ENCODE results near the gene SLC12A7. TPM values are rescaled to one million over a fixed set of nuclear protein-coding genes. Genes with fewer than 3 reads are reported as not detected.
"Not testable (repeated sequence)": the region's sequence is repeated elsewhere in the genome, so short reads cannot be mapped to it uniquely, and the experiment has no call there.

SLC12A7 gene
- total RNA-seq, 4 donors from 2014 or later, result 18.8 to 28.7 (median 24.5) TPM

DNA sequence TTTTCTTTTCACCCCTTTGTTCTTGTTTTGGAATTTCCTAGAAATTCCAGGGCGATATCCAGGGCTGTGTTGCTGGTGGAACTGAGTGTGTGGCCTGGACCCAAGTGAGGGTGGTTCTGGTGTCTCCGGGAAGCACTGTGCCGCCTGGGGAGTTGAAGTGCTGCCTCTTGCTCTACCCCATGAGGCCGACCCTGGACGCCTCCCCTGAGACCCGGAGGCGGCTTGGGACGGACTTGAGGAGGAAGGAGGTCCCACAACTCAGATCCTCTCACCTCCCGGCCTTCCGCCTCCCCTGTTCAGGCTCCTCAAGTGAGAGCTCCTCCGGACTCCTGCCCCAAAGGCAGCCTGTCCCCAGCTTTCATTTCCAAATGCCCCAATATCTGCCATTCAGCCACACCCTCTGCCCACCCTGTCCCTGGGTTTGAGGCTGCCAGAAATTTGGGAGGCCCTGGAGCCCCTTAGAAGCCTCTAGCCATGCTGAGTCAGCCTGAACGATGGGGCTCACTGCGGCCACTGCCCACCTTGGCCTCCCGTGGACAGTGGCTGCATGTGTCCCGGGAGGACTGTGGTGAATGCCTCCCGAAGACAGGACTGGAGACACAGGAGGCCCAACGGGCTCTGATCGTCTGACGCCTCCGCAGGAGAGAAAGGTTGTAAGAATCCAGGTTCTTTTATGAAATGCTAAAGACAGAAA lies 46.9 kb upstream of the SLC12A7 start:
- Histone ChIP-seq H3K4me3 (no peak overlapping the region), H3K27ac (no peak overlapping the region), H3K36me3 (no peaks in the 10 kb centered on the region), H3K4me1 (peaks cover 0 to 29% (median 0%) of the 10 kb centered on the region in 3 donors), H3K9me3 (peaks cover 0 to 9% (median 0%) of the 10 kb centered on the region in 3 donors), H3K27me3 (peaks cover 81% of the 10 kb centered on the region)
- ATAC-seq, result no peak
- 64 to 70% methylated on average over 5 to 7 of the region's 20 CpGs for WGBS, 2 donors (ENCODE audit: low coverage in 1 of 2)
- TF ChIP-seq, protein P1, sequence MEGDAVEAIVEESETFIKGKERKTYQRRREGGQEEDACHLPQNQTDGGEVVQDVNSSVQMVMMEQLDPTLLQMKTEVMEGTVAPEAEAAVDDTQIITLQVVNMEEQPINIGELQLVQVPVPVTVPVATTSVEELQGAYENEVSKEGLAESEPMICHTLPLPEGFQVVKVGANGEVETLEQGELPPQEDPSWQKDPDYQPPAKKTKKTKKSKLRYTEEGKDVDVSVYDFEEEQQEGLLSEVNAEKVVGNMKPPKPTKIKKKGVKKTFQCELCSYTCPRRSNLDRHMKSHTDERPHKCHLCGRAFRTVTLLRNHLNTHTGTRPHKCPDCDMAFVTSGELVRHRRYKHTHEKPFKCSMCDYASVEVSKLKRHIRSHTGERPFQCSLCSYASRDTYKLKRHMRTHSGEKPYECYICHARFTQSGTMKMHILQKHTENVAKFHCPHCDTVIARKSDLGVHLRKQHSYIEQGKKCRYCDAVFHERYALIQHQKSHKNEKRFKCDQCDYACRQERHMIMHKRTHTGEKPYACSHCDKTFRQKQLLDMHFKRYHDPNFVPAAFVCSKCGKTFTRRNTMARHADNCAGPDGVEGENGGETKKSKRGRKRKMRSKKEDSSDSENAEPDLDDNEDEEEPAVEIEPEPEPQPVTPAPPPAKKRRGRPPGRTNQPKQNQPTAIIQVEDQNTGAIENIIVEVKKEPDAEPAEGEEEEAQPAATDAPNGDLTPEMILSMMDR (IDR thresholded peaks at IDR 0.05), result no peak
- TF ChIP-seq POLR2A (IDR thresholded peaks at IDR 0.05) (no peak), EP300 (IDR thresholded peaks at IDR 0.05) (no peak), POLR2AphosphoS5 (IDR thresholded peaks at IDR 0.05) (no peak)

DNA sequence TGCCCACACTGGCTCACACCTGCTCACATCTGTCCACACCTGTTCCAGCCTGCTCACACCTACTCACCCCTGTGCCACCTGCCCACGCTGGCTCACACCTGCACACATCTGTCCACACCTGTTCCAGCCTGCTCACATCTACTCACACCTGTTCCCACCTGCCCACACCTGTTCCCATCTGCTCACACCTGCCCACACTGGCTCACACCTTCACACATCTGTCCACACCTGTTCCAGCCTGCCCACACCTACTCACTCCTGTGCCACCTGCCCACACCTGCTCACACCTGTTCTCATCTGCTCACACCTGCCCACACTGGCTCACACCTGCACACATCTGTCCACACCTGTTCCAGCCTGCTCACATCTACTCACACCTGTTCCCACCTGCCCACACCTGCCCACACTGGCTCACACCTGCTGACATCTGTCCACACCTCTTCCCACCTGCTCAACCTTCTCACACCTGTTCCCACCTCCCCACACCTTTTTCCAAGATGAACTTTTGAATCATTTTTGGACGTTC lies 45.7 kb upstream of the SLC12A7 start:
- Histone ChIP-seq H3K27me3 (peaks cover 86% of the 10 kb centered on the region), H3K4me1 (peaks cover 0 to 29% (median 0%) of the 10 kb centered on the region in 3 donors)
- 42 to 72% methylated on average over 2 of the region's 2 CpGs for WGBS, 2 donors (ENCODE audit: low coverage in 1 of 2)
- H3K36me3 ChIP-seq, H3K9me3 ChIP-seq, H3K27ac ChIP-seq, H3K4me3 ChIP-seq, ATAC-seq: not testable (repeated sequence)

- Histone ChIP-seq H3K9me3 (peaks cover 0 to 9% (median 0%) of the 10 kb centered on the region in 3 donors), H3K27ac (no peak overlapping the region), H3K36me3 (no peaks in the 10 kb centered on the region), H3K4me1 (peaks cover 0 to 24% (median 0%) of the 10 kb centered on the region in 3 donors), H3K4me3 (no peak overlapping the region), H3K27me3 (peaks cover 87% of the 10 kb centered on the region)
- ATAC-seq, result no peak
- no peak for TF ChIP-seq POLR2AphosphoS5 (IDR thresholded peaks at IDR 0.05)
- TF ChIP-seq, protein P1 (IDR thresholded peaks at IDR 0.05), result no peak
- no peak for TF ChIP-seq POLR2A (IDR thresholded peaks at IDR 0.05)
- TF ChIP-seq EP300 (IDR thresholded peaks at IDR 0.05), result no peak
- WGBS, 2 donors (ENCODE audit: low coverage in 1 of 2), result 81 to 91% methylated on average over 5 to 6 of the region's 11 CpGs
Observed at GRCh38 chr5:1156754-1157460, 45.0 kb upstream of the SLC12A7 start.

DNA sequence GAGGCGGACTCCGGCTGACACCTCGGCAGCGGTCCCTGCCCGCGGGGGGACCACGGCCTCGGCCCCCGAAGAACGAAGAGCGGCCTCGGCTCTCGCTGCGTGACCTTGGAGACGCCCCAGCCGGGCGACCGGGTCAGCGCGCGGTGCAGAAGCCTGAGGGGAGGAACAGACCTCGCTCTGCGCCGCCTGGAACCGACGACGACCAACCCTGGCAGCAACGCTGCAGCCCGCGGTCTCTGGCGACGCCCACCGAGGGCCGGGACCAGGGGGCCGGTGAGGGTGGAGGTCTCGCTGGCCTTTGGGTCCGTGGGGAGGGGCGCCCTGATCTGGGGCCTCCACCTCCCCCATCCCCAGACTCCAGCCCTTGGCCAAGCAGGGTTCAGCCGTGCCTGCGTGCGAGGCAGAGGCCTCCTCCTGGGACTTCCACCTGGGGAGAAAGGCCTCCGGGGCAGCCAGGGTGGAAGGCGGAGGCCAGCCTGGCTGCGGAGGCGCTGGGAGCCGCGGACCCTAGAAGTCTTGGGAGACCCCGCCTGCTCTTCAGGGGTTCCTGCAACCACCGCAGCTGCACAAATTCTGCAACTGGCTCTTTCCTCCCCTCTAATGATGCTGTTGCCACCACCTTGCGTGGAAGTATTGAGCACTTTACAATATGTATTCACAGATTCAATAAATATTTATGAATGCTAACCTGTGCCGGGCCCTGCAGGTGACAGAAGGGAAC lies 44.3 kb upstream of the SLC12A7 start:
- TF ChIP-seq POLR2A (IDR thresholded peaks at IDR 0.05) (no peak), POLR2AphosphoS5 (IDR thresholded peaks at IDR 0.05) (no peak)
- WGBS, 2 donors (ENCODE audit: low coverage in 1 of 2), result 80 to 92% methylated on average over 1 to 2 of the region's 51 CpGs
- Histone ChIP-seq H3K36me3 (no peaks in the 10 kb centered on the region), H3K4me1 (peaks cover 0 to 17% (median 0%) of the 10 kb centered on the region in 3 donors), H3K4me3 (peak overlapping the region in 1 of 2 donors; percentile 46), H3K27ac (no peak overlapping the region), H3K27me3 (peaks cover 90% of the 10 kb centered on the region), H3K9me3 (peaks cover 0 to 9% (median 0%) of the 10 kb centered on the region in 3 donors)
- no peak for ATAC-seq

DNA sequence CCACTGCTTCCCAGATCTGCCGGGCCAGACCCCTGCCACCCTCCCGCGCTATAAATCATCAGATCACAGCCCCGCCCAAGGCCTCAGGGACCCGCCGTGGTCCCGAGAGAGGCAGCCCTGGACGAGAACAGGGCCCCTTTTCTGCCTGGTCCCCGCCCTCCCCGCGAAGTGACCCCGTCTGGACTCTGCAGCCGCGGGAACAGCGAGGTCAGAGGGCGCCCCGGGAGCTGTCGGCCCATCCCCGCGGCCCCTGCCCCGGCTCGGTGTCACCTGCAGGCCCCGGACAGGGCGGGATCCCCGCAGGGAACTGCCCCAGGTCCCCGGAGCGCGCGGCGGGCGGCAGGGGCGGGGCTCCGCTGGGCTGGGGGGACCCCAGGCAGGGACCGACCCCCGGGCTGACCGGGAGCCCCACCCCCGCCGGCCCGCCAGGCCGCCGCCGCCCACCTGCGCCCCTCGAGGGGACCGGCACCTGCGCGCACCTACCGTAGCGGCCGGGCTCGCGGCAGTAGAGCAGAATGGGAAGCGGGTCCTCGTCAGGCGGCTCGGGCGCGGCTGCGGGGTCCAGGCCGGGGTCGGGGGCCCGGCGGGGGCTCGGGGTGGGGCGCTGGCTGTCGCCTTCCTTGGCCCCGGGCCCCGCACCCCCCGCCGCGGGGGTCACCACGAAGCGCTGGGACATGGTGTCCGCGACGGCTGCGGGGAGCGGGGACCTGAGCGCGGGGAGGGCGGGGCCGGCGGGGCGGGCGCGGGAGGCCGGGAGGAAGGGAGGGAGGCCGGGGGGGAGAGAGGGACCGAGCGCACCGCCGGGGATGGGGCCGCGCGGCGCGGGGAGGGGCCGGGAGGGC lies 43.5 kb upstream of the SLC12A7 start:
- Histone ChIP-seq H3K27me3 (peaks cover 91% of the 10 kb centered on the region), H3K36me3 (no peaks in the 10 kb centered on the region), H3K9me3 (peaks cover 0 to 9% (median 0%) of the 10 kb centered on the region in 3 donors), H3K4me3 (peak overlapping the region in 1 of 2 donors; percentile 46), H3K27ac (no peak overlapping the region), H3K4me1 (peaks cover 0 to 16% (median 0%) of the 10 kb centered on the region in 3 donors)
- no CpG with 5 or more reads among the region's 98 CpGs for WGBS, 2 donors (ENCODE audit: low coverage in 1 of 2)
- no peak for ATAC-seq
- TF ChIP-seq EP300 (IDR thresholded peaks at IDR 0.05) (no peak), POLR2AphosphoS5 (IDR thresholded peaks at IDR 0.05) (no peak), POLR2A (IDR thresholded peaks at IDR 0.05) (no peak)
- TF ChIP-seq, protein P1 (IDR thresholded peaks at IDR 0.05), result no peak
